Common myeloid progenitor, CD34-positive (primary cell): Measurements from ENCODE around the gene NFATC2IP.
A peak's percentile ranks its signal among the peaks of the same experiment; 100 is the strongest.
"Not testable (repeated sequence)": the region's sequence is repeated elsewhere in the genome, so short reads cannot be mapped to it uniquely, and the experiment has no call there.

Source experiments
- CTCF ChIA-PET: fragments of 350-600 bp; sonication (Branson Sonifier 250); formaldehyde crosslinking; loops from one replicate; lab custom pipeline; 2021; ENCODE audit warnings: antibody characterized with exemption; lab: Charles Lee
- POLR2A ChIA-PET: fragments of 350-600 bp; sonication (Branson Sonifier 250); formaldehyde crosslinking; loops from one replicate; lab custom pipeline; 2021; ENCODE audit warnings: antibody characterized with exemption; lab: Charles Lee
- DNase-seq, 3 donors: peaks; one replicate each; pipeline versions ENCODE4 v3.0.0 to v3.0.0-alpha.2; 2013
- H3K27ac ChIP-seq, 2 experiments: 1 replicate in 1 of 2; 2 replicates in 1 of 2; pipeline ENCODE4 v1.7.0; 2013; ENCODE audit warnings: inconsistent platforms in 2 of 2, low read length in 2 of 2, mild to moderate bottlenecking in 2 of 2, low read depth in 1 of 2, moderate library complexity in 1 of 2; ENCODE audit not compliant: severe bottlenecking in 2 of 2, insufficient read depth in 1 of 2, poor library complexity in 1 of 2
- H3K27me3 ChIP-seq, 5 experiments: replicated peaks in 2 of 5; 1 replicate in 3 of 5; 2 replicates in 2 of 5; pipeline versions ENCODE4 v1.6.1 to v1.7.0; 2013; ENCODE audit warnings: low read length in 4 of 5, mild to moderate bottlenecking in 2 of 5, moderate library complexity in 2 of 5, inconsistent platforms in 1 of 5; ENCODE audit not compliant: insufficient read depth in 5 of 5, control insufficient read depth in 4 of 5
- H3K36me3 ChIP-seq, 4 experiments: 1 replicate in 2 of 4; 2 replicates in 2 of 4; pipeline versions ENCODE4 v1.6.1 to v1.7.0; 2013; ENCODE audit warnings: low read length in 3 of 4, control low read depth in 1 of 4, mild to moderate bottlenecking in 1 of 4; ENCODE audit not compliant: control insufficient read depth in 4 of 4, insufficient read depth in 4 of 4
- H3K4me1 ChIP-seq, 4 experiments: 1 replicate in 3 of 4; 2 replicates in 1 of 4; pipeline versions ENCODE4 v1.6.1 to v1.7.1; 2013; ENCODE audit warnings: low read length in 3 of 4, mild to moderate bottlenecking in 3 of 4, control low read depth in 1 of 4, inconsistent platforms in 1 of 4, moderate library complexity in 1 of 4; ENCODE audit not compliant: control insufficient read depth in 4 of 4, insufficient read depth in 4 of 4; ENCODE audit errors: control extremely low read depth in 1 of 4
- H3K4me3 ChIP-seq, 7 experiments: 1 replicate in 4 of 7; 2 replicates in 3 of 7; pipeline versions ENCODE4 v1.5.1 to v1.7.0; 2013; ENCODE audit warnings: mild to moderate bottlenecking in 7 of 7, low read length in 6 of 7, moderate library complexity in 6 of 7, inconsistent platforms in 2 of 7, low read depth in 2 of 7, control low read depth in 1 of 7; ENCODE audit not compliant: insufficient read depth in 4 of 7, control insufficient read depth in 1 of 7; ENCODE audit errors: extremely low read depth in 1 of 7
- H3K9me3 ChIP-seq, 5 experiments: 1 replicate in 4 of 5; 2 replicates in 1 of 5; pipeline versions ENCODE4 v1.6.1 to v1.7.1; 2013; ENCODE audit warnings: low read length in 4 of 5, mild to moderate bottlenecking in 2 of 5, inconsistent platforms in 1 of 5, low read depth in 1 of 5, moderate library complexity in 1 of 5; ENCODE audit not compliant: control insufficient read depth in 4 of 5, insufficient read depth in 2 of 5; ENCODE audit errors: control extremely low read depth in 1 of 5
- WGBS: methylation state at CpG from one replicate; pipeline ENCODE4 v1.1.5; 2013; ENCODE audit not compliant: insufficient coverage; 5-methylcytosine and 5-hydroxymethylcytosine counted together

Gene NFATC2IP

DNA sequence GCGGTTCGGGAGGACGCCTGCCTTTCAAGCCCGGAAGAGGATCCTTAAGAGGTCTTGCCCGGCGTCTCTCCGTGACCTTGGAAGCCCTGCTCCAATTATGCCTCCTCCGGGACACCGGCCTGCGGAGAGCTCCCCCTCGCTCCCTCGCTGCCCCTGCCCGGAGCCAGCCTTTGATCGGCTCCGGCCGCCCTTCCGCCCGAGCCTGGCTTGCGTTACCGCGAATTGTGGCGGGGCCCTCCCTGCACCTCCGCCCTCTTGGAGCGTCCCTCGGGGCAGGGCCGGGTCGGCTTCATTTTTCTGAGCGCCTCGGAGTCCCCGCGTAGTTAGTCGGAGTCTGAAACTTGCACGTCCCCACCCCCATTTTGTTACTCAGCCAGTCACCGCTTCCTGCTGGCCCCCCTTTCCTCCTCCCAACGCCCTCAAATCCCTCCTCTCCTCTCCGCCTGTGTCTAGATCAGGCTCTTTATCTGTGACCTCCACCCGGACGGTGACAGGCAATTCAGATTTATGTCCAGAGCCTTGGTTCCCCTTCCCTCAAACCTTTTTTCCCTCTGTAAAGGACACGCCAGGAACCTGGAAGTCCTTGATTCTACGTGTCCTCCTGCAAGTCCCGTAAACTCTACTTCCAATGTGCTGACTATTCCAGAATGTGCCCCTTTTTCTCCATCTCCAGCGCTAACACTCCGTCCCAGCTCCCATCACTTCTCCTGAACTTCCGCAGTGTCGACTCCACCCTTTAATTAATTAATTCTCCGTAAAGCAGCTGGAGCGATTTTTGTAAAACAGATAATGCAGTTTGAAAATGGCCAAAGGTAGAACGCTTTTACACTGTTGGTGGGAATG is 25.1 kb upstream of the NFATC2IP start:
- peaks cover 0 to 14% (median 8%) of the 10 kb centered on the region in 4 experiments for H3K36me3 ChIP-seq
- H3K9me3 ChIP-seq = no peaks in the 10 kb centered on the region
- H3K27me3 ChIP-seq = no peaks in the 10 kb centered on the region
- peak; percentile 93 to 98 (median 97) for DNase-seq
- peaks cover 0 to 21% (median 14%) of the 10 kb centered on the region in 4 experiments for H3K4me1 ChIP-seq
- peak overlapping the region; percentile 77 to 96 (median 86) for H3K4me3 ChIP-seq
- H3K27ac ChIP-seq = peak overlapping the region; percentile 94 to 96
- POLR2A ChIA-PET = interaction anchor here (0.7 to 2.1 kb wide), 6 partner anchors 11 to 103 kb away, joined by 3 to 7 read pairs (median 3); partner anchors contain the start of genes ATXN2L and TUFM
- under 1% methylated on average over 43 of the region's 48 CpGs for WGBS
- CTCF ChIA-PET = interaction anchor here (1.2 to 3.9 kb wide), 6 partner anchors 9 to 64 kb away, joined by 3 to 30 read pairs (median 6); partner anchors contain the start of gene ATP2A1

DNA sequence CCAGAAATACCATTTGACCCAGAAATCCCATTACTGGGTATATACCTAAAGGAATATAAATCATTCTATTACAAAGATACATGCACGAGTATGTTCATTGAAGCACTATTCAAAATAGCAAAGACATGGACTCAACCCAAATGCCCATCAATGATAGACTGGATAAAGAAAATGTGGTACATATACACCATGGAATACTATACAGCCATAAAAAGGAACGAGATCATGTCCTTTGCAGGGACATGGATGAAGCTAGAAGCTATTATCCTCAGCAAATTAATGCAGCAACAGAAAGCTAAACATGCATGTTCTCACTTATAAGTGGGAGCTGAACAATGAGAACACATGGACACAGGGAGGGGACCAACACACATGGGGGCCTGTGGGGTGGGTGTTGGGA is 24.5 kb upstream of the NFATC2IP start:
- WGBS = no CpG with 5 or more reads among the region's 2 CpGs
- not testable (repeated sequence) for H3K9me3 ChIP-seq, DNase-seq, H3K27me3 ChIP-seq
- Histone ChIP-seq H3K4me3 (peak overlapping the region in 4 of 7 experiments; percentile 77 to 96 (median 94)), H3K36me3 (peaks cover 0 to 10% (median 7%) of the 10 kb centered on the region in 4 experiments), H3K4me1 (peaks cover 0 to 28% (median 21%) of the 10 kb centered on the region in 4 experiments), H3K27ac (peak overlapping the region in 1 of 2 experiments; percentile 96)
- ChIA-PET POLR2A (interaction anchor here (0.9 to 2.1 kb wide), 2 partner anchors 10 to 62 kb away, joined by 3 to 7 read pairs; no protein-coding TSS in a partner anchor), CTCF (interaction anchor here (1.2 to 3.9 kb wide), 5 partner anchors 9 to 64 kb away, joined by 3 to 30 read pairs (median 5); no protein-coding TSS in a partner anchor)

GRCh38 chr16:28927815-28928214 is 22.9 kb upstream of the NFATC2IP start:
- Histone ChIP-seq H3K4me3 (no peak overlapping the region), H3K36me3 (peaks cover 0 to 10% (median 4%) of the 10 kb centered on the region in 4 experiments), H3K27me3 (no peaks in the 10 kb centered on the region), H3K27ac (no peak overlapping the region), H3K4me1 (peaks cover 0 to 42% (median 22%) of the 10 kb centered on the region in 4 experiments), H3K9me3 (no peaks in the 10 kb centered on the region)
- CTCF ChIA-PET = interaction anchor here (3.9 kb wide), 1 partner anchor 18 kb away, joined by 30 read pairs; no protein-coding TSS in a partner anchor
- WGBS = 100% methylated on average over 1 of the region's 1 CpG
- no peak for DNase-seq
- POLR2A ChIA-PET = no interaction called here

DNA sequence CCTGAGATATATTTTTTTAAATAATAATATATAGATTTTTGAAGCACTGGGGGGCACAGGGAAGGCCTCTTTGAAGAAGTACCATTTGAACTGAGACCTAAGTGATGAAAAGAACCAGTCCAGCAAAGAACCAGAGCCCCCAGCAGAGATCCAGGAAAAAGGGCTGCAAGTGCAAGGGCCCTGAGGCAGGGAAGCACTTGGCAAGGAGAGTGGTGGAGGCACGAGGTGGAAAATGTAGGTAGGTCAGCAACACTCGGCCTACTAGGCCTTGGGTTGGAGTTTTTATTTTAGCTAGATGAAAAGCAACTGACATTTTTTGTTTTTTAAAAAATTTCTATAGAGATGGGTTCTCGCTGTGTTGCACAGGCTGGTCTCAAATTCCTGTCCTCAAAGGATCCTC is 20.5 kb upstream of the NFATC2IP start:
- CTCF ChIA-PET = interaction anchor here (0.6 to 1.3 kb wide), 4 partner anchors 15 to 67 kb away, joined by 3 to 4 read pairs (median 3); partner anchors contain the start of gene SH2B1
- Histone ChIP-seq H3K27ac (peak overlapping the region in 1 of 2 experiments; percentile 55), H3K9me3 (no peaks in the 10 kb centered on the region), H3K36me3 (no peaks in the 10 kb centered on the region), H3K4me3 (peak overlapping the region in 1 of 7 experiments; percentile 23), H3K27me3 (no peaks in the 10 kb centered on the region), H3K4me1 (peaks cover 0 to 34% (median 17%) of the 10 kb centered on the region in 4 experiments)
- WGBS = 97% methylated on average over 3 of the region's 3 CpGs
- POLR2A ChIA-PET = no interaction called here
- no peak for DNase-seq

- WGBS = no CpG with 5 or more reads among the region's 3 CpGs
- POLR2A ChIA-PET = no interaction called here
- peak overlapping the region in 1 of 2 experiments; percentile 55 for H3K27ac ChIP-seq
- peaks cover 0 to 38% (median 17%) of the 10 kb centered on the region in 4 experiments for H3K4me1 ChIP-seq
- H3K4me3 ChIP-seq = peak overlapping the region in 3 of 7 experiments; percentile 2 to 23 (median 16)
- H3K36me3 ChIP-seq = no peaks in the 10 kb centered on the region
- DNase-seq = peak; percentile 25 to 69 (median 59)
- no peaks in the 10 kb centered on the region for H3K27me3 ChIP-seq
- CTCF ChIA-PET = interaction anchor here (1.0 to 1.3 kb wide), 2 partner anchors 15 to 66 kb away, joined by 3 to 4 read pairs; no protein-coding TSS in a partner anchor
- H3K9me3 ChIP-seq = no peaks in the 10 kb centered on the region
Measured at GRCh38 chr16:28930652-28931051, 20.1 kb upstream of the NFATC2IP start.

DNA sequence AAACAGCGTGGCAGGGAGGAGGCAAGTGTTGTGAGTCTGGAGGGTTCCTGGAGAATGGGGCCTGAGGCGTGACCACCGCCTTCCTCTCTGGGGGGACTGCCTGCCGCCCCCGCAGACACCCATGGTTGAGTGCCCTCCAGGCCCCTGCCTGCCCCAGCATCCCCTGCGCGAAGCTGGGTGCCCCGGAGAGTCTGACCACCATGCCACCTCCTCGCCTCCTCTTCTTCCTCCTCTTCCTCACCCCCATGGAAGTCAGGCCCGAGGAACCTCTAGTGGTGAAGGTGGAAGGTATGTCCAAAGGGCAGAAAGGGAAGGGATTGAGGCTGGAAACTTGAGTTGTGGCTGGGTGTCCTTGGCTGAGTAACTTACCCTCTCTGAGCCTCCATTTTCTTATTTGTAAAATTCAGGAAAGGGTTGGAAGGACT is 18.9 kb upstream of the NFATC2IP start, which contains the start of gene CD19:
Gene CD19, plus strand, starts transcription at position 171 of the 425 bp plus-strand sequence. Its CDS starts 30 bp downstream, at position 201.
- DNase-seq = no peak
- Histone ChIP-seq H3K4me1 (peaks cover 0 to 40% (median 18%) of the 10 kb centered on the region in 4 experiments), H3K36me3 (no peaks in the 10 kb centered on the region), H3K4me3 (peak within 1 kb of the TSS in 2 of 7 experiments; percentile 2 to 16), H3K27ac (peak within 1 kb of the TSS in 1 of 2 experiments; percentile 58), H3K27me3 (no peaks in the 10 kb centered on the region), H3K9me3 (no peaks in the 10 kb centered on the region)
- ChIA-PET CTCF (interaction anchor here (3.1 kb wide), 1 partner anchor 13 kb away, joined by 21 read pairs; no protein-coding TSS in a partner anchor), POLR2A (no interaction called here)
- 96% methylated on average over 3 of the region's 10 CpGs for WGBS
